ENCODE measurements around the gene OTUD6A. TPM values are rescaled to one million over a fixed set of nuclear protein-coding genes. Genes with fewer than 3 reads are reported as not detected.

OTUD6A gene
- total RNA-seq, 4 donors from 2014 or later, result not detected

DNA sequence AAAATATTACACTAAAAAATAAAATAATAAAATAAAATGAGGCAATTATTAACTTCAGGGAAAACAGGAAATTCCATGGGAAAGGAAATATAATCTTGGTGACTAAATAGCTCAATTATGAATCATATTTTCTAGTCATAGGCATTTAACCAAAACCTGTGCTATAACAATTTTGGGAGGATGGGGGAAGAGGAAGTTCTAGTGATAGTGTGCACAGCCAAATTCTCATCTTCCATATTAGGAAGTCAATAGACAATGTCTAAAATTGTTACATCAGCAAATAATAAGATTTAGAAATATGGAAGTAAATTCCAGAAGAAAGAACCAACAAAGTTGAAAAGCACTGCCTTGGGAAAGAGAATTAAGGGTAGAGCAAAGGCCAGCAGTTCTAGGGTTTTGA is 15.3 kb upstream of the OTUD6A start:
- intact Hi-C loops (cut with DNase I; ENCODE audit: low total_unique reads), result no loop called here
- Histone ChIP-seq H3K27ac (no peak overlapping the region), H3K36me3 (no peaks in the 10 kb centered on the region), H3K27me3 (no peaks in the 10 kb centered on the region), H3K4me1 (no peaks in the 10 kb centered on the region), H3K9me3 (no peaks in the 10 kb centered on the region), H3K4me3 (no peak overlapping the region)
- in situ Hi-C loops (cut with MboI; ENCODE audit: low pct_ligation_motif_present in 1 of 4, low pct_unique_long_range_greater_than_20kb in 1 of 4, low sequenced_read_pairs in 3 of 4), result loop anchor here in 2 of 4 donors (25.0 kb wide), 1 partner anchor 510 kb away; no protein-coding TSS in a partner anchor
- TF ChIP-seq POLR2AphosphoS5 (IDR thresholded peaks at IDR 0.05) (no peak), EP300 (IDR thresholded peaks at IDR 0.05; ENCODE audit: low read depth) (no peak), POLR2A (IDR thresholded peaks at IDR 0.05) (no peak)
- TF ChIP-seq, protein P1, sequence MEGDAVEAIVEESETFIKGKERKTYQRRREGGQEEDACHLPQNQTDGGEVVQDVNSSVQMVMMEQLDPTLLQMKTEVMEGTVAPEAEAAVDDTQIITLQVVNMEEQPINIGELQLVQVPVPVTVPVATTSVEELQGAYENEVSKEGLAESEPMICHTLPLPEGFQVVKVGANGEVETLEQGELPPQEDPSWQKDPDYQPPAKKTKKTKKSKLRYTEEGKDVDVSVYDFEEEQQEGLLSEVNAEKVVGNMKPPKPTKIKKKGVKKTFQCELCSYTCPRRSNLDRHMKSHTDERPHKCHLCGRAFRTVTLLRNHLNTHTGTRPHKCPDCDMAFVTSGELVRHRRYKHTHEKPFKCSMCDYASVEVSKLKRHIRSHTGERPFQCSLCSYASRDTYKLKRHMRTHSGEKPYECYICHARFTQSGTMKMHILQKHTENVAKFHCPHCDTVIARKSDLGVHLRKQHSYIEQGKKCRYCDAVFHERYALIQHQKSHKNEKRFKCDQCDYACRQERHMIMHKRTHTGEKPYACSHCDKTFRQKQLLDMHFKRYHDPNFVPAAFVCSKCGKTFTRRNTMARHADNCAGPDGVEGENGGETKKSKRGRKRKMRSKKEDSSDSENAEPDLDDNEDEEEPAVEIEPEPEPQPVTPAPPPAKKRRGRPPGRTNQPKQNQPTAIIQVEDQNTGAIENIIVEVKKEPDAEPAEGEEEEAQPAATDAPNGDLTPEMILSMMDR (IDR thresholded peaks at IDR 0.05), result no peak
- no peak for DNase-seq

DNA sequence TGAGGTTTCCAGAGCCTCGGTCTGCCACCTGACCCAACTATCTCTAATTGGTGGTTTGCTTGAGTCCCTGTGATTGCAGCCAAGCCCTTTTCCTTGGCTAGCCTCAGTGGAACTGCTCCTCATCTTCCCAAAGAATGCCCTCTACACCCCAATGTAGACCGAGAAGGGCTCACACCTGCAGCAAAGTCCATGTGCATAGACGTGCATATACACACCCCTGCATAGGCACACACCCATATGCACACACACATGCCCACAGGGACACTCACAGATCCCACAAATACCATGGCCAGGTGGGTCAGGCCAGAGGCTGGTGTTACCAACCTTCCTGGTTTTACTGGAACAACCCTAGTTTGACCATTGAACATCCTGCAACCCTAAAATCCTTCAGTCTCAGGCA is 12.9 kb upstream of the OTUD6A start:
- intact Hi-C loops (cut with DNase I; ENCODE audit: low total_unique reads) (no loop called here), in situ Hi-C loops (cut with MboI; ENCODE audit: low pct_ligation_motif_present in 1 of 4, low pct_unique_long_range_greater_than_20kb in 1 of 4, low sequenced_read_pairs in 3 of 4) (loop anchor here in 2 of 4 donors (25.0 kb wide), 1 partner anchor 512 kb away; no protein-coding TSS in a partner anchor)
- Histone ChIP-seq H3K27ac (no peak overlapping the region), H3K9me3 (no peaks in the 10 kb centered on the region), H3K4me1 (no peaks in the 10 kb centered on the region), H3K4me3 (no peak overlapping the region), H3K27me3 (no peaks in the 10 kb centered on the region), H3K36me3 (no peaks in the 10 kb centered on the region)
- TF ChIP-seq POLR2A (IDR thresholded peaks at IDR 0.05), result no peak
- 69 to 80% methylated on average over 1 to 3 of the region's 3 CpGs for WGBS, 2 donors (ENCODE audit: low coverage in 1 of 2)
- DNase-seq, result no peak

DNA sequence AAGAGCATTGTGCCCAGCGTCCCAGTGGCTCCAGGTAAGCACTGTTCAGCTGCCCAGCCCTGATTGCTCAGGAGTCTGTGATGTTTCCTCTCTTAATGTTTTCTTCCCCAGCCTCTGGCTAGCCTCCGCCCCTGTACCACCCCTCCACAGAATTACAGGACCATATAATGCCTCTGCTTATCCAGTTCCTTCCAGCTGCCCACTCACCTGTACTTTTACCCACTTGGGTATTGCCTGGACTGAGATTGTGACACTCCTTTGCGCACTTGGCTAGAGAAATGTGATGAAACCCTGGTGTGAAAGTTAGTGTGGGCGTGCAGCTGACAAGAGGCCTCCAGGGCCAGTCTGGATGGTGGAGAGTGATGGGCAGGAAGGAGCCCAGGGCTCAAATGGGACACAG is 12.3 kb upstream of the OTUD6A start, which contains the start of gene AWAT2:
Gene AWAT2, minus strand, starts transcription at position 14 of the 400 bp plus-strand sequence. Its CDS starts 6 bp downstream, at position 8.
- H3K9me3 ChIP-seq, result no peaks in the 10 kb centered on the region
- no peak for DNase-seq
- no peaks in the 10 kb centered on the region for H3K36me3 ChIP-seq
- intact Hi-C loops (cut with DNase I; ENCODE audit: low total_unique reads), result no loop called here
- H3K27me3 ChIP-seq, result no peaks in the 10 kb centered on the region
- no peak for TF ChIP-seq POLR2A (IDR thresholded peaks at IDR 0.05)
- TF ChIP-seq POLR2AphosphoS5 (IDR thresholded peaks at IDR 0.05), result no peak
- TF ChIP-seq, protein P1 (IDR thresholded peaks at IDR 0.05), result no peak
- TF ChIP-seq EP300 (IDR thresholded peaks at IDR 0.05; ENCODE audit: low read depth), result no peak
- 69% methylated on average over 4 of the region's 4 CpGs; no CpG with 5 or more reads in 1 of the 2 donors for WGBS, 2 donors (ENCODE audit: low coverage in 1 of 2)
- no peak within 1 kb of the TSS for H3K4me3 ChIP-seq
- no peak within 1 kb of the TSS for H3K27ac ChIP-seq
- H3K4me1 ChIP-seq, result no peaks in the 10 kb centered on the region
- in situ Hi-C loops (cut with MboI; ENCODE audit: low pct_ligation_motif_present in 1 of 4, low pct_unique_long_range_greater_than_20kb in 1 of 4, low sequenced_read_pairs in 3 of 4), result loop anchor here in 2 of 4 donors (25.0 kb wide), 1 partner anchor 513 kb away; no protein-coding TSS in a partner anchor

DNA sequence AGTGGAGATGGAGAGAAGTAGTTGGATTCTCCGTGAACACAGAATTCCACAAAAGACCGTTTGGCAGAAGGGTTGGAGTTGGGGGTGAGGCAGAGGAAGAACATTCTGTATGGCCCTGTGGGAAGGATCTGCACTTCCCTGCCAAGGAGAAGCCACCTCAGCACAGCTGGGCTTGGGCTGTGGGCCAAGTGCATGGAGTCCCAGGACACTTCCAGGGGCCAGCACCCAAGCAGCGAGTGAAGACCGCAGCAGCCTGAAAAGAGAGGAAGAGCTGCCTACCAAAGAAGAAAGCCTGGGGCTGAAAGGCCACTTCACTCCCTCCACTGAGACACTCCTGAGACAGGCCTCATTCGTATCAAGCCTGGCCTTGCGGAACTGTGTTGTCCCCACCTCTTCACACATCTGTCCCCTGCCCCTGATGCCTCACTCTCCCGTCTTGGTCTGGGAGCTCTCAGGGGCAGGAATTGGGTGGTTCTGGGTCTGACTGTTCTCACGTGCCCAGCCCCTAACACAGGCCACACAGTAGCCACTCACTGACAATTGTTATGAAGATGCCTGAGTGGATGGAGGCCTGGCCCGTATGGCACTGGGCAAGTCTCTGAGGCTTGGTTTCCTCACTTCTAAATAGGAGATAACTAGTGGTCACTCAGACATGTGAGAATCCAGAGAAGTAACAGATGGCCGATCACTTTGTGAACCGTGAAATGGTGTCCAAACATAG is 9.2 kb upstream of the OTUD6A start:
- DNase-seq, result no peak
- no peaks in the 10 kb centered on the region for H3K27me3 ChIP-seq
- no peak overlapping the region for H3K27ac ChIP-seq
- H3K4me1 ChIP-seq, result no peaks in the 10 kb centered on the region
- TF ChIP-seq, protein P1 (IDR thresholded peaks at IDR 0.05), result no peak
- TF ChIP-seq POLR2AphosphoS5 (IDR thresholded peaks at IDR 0.05) (no peak), POLR2A (IDR thresholded peaks at IDR 0.05) (no peak), EP300 (IDR thresholded peaks at IDR 0.05; ENCODE audit: low read depth) (no peak)
- H3K9me3 ChIP-seq, result no peaks in the 10 kb centered on the region
- in situ Hi-C loops (cut with MboI; ENCODE audit: low pct_ligation_motif_present in 1 of 4, low pct_unique_long_range_greater_than_20kb in 1 of 4, low sequenced_read_pairs in 3 of 4), result no loop called here
- intact Hi-C loops (cut with DNase I; ENCODE audit: low total_unique reads), result no loop called here
- 70% methylated on average over 9 of the region's 11 CpGs; no CpG with 5 or more reads in 1 of the 2 donors for WGBS, 2 donors (ENCODE audit: low coverage in 1 of 2)
- H3K4me3 ChIP-seq, result no peak overlapping the region
- H3K36me3 ChIP-seq, result no peaks in the 10 kb centered on the region

Measured in transverse colon (tissue), 4 donors.